Gastrocnemius medialis (tissue), 4 donors: Measurements from ENCODE around the gene CORT. TPM values are rescaled to one million over a fixed set of nuclear protein-coding genes. Genes with fewer than 3 reads are reported as not detected.
A peak's percentile ranks its signal among the peaks of the same experiment; 100 is the strongest.

Experiments used
- ATAC-seq, 2 donors: fragments of 150-250 bp; one replicate each; pipeline ENCODE4 v1.9.1; 2016
- DNase-seq, 2 donors: peaks; one replicate each; pipeline ENCODE4 v3.0.0-alpha.2; 2019
- H3K27ac ChIP-seq, 4 donors: fragments of 200-600 bp; sonication (generic); 1 replicate in 1 of 4; 2 replicates in 3 of 4; pipeline ENCODE4 v1.5.1; 2016 to 2018; ENCODE audit warnings: mild to moderate bottlenecking in 2 of 4, moderate library complexity in 1 of 4
- H3K27me3 ChIP-seq, 3 donors: fragments of 200-600 bp; sonication (generic) in 2 of 3; 1 replicate in 1 of 3; 2 replicates in 2 of 3; pipeline versions ENCODE4 v1.5.1 to v1.6.0; 2016 to 2019; ENCODE audit warnings: mild to moderate bottlenecking in 1 of 3, moderate library complexity in 1 of 3
- H3K36me3 ChIP-seq, 2 donors: fragments of 200-600 bp; sonication (generic) in 1 of 2; one replicate each; pipeline ENCODE4 v1.5.1; 2017 to 2018
- H3K4me1 ChIP-seq, 2 donors: fragments of 200-600 bp; sonication (generic) in 1 of 2; one replicate each; pipeline ENCODE4 v1.5.1; 2016 to 2017; ENCODE audit warnings: mild to moderate bottlenecking in 2 of 2
- H3K4me3 ChIP-seq, 4 donors: fragments of 200-600 bp; sonication (generic) in 3 of 4; 1 replicate in 1 of 4; 2 replicates in 3 of 4; pipeline ENCODE4 v1.5.1; 2016 to 2019; ENCODE audit warnings: mild to moderate bottlenecking in 2 of 4
- H3K9me3 ChIP-seq, 3 donors: fragments of 200-600 bp; sonication (generic) in 2 of 3; 1 replicate in 1 of 3; 2 replicates in 2 of 3; pipeline ENCODE4 v1.5.1; 2016 to 2019
- POLR2A ChIP-seq, 2 donors: fragments of 450-650 bp; IDR thresholded peaks; one replicate each; pipeline ENCODE4 v1.6.1; 2017; ENCODE audit warnings: antibody characterized with exemption in 2 of 2, mild to moderate bottlenecking in 2 of 2, moderate library complexity in 2 of 2
- in situ Hi-C, 4 donors: fragments of 200-750 bp; cut with MboI; loops; one replicate each; pipeline versions ENCODE4 v1.15.0 to v1.8.0; 2017; ENCODE audit warnings: low sequenced_read_pairs in 4 of 4
- intact Hi-C: fragments of 100-400 bp; cut with DNase I; formaldehyde crosslinking; loops from one replicate; pipeline ENCODE4 v1.15.1; 2023; ENCODE audit warnings: low total_unique reads
- total RNA-seq, 4 donors: library from RNA; depleted of rRNA; stranded (reverse); fragments of >200 nt; gene quantifications; one replicate each; pipeline versions ENCODE4 v1.1.0 to v1.2.3, GENCODE V29; 2016
- TF ChIP-seq, protein P1 (sequence below), 5 experiments: fragments of 450-650 bp in 3 of 5; fragments of 200-600 bp in 2 of 5; sonication (generic) in 2 of 5; IDR thresholded peaks in 4 of 5; conservative IDR thresholded peaks in 1 of 5; 1 replicate in 4 of 5; 2 replicates in 1 of 5; pipeline ENCODE4 v1.5.1; 2016 to 2019; ENCODE audit warnings: antibody characterized with exemption in 5 of 5, mild to moderate bottlenecking in 3 of 5, moderate library complexity in 3 of 5

Gene CORT
- total RNA-seq, 4 donors from 2014 or later = 0.46 TPM; not detected in 3

DNA sequence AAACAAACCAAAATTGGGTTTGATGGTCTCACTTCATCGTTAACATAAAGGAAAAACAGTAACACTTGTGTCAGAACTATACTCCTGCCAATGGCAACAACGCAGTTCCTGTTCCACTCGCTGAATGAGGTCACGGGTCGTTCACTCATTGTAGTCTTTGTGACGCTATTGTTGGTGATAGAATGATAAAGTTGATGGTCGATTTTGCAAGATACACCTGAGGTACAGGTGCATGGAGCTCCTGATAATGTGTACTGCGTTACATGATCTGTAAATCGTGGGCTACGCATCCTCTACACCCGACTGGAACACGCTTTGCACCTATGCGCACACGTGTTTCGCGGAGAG is 20.0 kb upstream of the CORT start:
- Histone ChIP-seq H3K27me3 (no peaks in the 10 kb centered on the region), H3K36me3 (no peaks in the 10 kb centered on the region), H3K4me1 (peaks cover 8 to 14% of the 10 kb centered on the region in 2 donors), H3K9me3 (no peaks in the 10 kb centered on the region), H3K4me3 (peak overlapping the region; percentile 69 to 90 (median 85)), H3K27ac (peak overlapping the region in 3 of 4 donors; percentile 25 to 77 (median 64))
- intact Hi-C loops (loop anchor here (2.0 kb wide), 4 partner anchors 31 to 219 kb away; partner anchors contain the start of genes DFFA, KIF1B and PGD), in situ Hi-C loops (loop anchor here in 3 of 4 donors (5.0 to 25.0 kb wide), 3 partner anchors 55 to 793 kb away; no protein-coding TSS in a partner anchor)
- TF ChIP-seq POLR2A (IDR thresholded peaks at IDR 0.05) = no peak
- TF ChIP-seq, protein P1, sequence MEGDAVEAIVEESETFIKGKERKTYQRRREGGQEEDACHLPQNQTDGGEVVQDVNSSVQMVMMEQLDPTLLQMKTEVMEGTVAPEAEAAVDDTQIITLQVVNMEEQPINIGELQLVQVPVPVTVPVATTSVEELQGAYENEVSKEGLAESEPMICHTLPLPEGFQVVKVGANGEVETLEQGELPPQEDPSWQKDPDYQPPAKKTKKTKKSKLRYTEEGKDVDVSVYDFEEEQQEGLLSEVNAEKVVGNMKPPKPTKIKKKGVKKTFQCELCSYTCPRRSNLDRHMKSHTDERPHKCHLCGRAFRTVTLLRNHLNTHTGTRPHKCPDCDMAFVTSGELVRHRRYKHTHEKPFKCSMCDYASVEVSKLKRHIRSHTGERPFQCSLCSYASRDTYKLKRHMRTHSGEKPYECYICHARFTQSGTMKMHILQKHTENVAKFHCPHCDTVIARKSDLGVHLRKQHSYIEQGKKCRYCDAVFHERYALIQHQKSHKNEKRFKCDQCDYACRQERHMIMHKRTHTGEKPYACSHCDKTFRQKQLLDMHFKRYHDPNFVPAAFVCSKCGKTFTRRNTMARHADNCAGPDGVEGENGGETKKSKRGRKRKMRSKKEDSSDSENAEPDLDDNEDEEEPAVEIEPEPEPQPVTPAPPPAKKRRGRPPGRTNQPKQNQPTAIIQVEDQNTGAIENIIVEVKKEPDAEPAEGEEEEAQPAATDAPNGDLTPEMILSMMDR (IDR thresholded peaks at IDR 0.05 in 4 of 5, conservative IDR thresholded peaks at IDR 0.05 in 1 of 5) = no peak
- ATAC-seq (peak in 1 of 2 donors; percentile 2), DNase-seq (no peak)

DNA sequence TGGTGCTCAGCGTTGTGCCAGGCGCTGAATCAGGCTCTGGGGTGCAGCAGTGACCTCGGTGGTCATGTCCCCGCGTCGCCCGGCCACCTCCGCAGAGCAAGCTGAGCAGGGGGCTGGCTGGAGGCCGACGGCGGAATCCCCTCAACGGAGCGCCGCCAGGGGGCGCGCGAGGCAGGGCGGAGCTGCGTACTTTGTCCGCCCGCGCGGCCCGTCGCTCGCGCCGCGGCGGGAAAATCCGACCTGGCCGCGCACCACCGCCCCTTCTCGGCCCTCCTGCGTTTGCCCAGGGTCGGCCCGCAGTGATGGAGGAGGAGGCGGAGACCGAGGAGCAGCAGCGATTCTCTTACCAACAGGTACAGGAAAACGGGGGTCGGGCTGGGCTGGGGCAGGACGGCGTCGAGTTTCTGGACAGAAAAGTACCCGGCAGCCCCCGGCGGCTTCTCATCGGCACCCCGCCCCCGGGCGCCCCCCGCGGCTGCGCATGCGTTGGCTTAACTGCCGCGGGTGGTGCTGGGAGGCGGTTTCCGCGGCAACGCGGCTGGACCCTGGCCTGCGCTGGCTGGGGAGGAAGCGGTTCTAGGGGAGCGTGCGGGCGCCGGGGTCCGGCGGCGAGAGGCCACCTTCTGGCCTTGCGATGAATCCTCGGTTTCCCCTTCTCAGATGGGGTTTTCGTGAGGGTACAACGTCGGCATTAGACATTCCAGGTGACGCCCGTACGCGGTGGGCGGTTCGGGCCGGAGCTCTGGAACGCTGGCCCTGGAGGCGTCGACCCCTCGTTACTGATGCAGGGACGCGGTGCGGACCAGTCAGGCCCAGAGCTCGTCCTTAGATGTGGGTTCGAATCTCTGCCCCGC is 19.4 kb upstream of the CORT start, which contains the start of gene CENPS:
CENPS (plus strand) TSS at position 218 of the 854 bp plus-strand sequence; CDS start at position 303, 85 bp downstream.
- no peaks in the 10 kb centered on the region for H3K9me3 ChIP-seq
- peak within 1 kb of the TSS; percentile 69 to 90 (median 85) for H3K4me3 ChIP-seq
- intact Hi-C loops (loop anchor here (2.0 kb wide), 3 partner anchors 32 to 220 kb away; partner anchors contain the start of genes DFFA, KIF1B and PGD), in situ Hi-C loops (loop anchor here in 1 of 4 donors (25.0 kb wide), 1 partner anchor 793 kb away; no protein-coding TSS in a partner anchor)
- H3K27ac ChIP-seq = peak within 1 kb of the TSS; percentile 25 to 77 (median 68)
- H3K27me3 ChIP-seq = no peaks in the 10 kb centered on the region
- peak; percentile 92 to 93 for ATAC-seq
- peak; percentile 68 to 79 for DNase-seq
- no peaks in the 10 kb centered on the region for H3K36me3 ChIP-seq
- peaks cover 8 to 14% of the 10 kb centered on the region in 2 donors for H3K4me1 ChIP-seq
- TF ChIP-seq POLR2A (IDR thresholded peaks at IDR 0.05) = peak in 1 of 2 donors; percentile 20
- TF ChIP-seq, protein P1 (IDR thresholded peaks at IDR 0.05 in 4 of 5, conservative IDR thresholded peaks at IDR 0.05 in 1 of 5) = peak; percentile 89 to 100 (median 98)

DNA sequence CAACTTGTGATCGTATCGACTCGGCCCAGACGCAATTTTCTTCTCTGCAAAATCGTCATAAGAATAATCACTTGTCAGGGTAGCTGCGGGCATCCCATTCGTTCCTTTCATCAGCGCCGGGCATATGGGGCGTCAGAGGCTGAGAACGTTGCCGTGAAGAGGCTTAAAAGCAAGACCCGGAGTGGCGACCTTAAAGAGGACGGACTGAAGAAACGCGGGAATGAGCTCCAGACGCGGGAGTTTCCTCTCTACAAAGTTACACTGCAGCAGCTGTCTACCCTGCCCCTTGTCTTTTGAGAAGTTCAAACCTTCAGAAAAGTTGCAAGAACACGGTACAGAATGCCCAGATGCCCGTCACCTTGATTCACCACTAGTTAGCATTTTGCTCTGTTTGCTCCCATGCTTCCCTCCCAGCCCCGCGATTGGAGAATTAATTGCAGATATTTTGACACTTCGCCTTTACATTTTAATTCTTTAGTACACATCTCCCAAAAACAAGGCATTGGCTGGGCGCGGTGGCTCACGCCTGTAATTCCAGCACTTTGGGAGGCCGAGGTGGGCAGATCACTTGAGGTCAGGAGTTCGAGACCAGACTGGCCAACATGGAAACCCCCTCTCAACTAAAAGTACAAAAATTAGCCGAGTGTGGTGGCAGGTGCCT is 18.6 kb upstream of the CORT start:
- intact Hi-C loops = loop anchor here (2.0 kb wide), 3 partner anchors 32 to 220 kb away; partner anchors contain the start of genes DFFA, KIF1B and PGD
- no peaks in the 10 kb centered on the region for H3K36me3 ChIP-seq
- TF ChIP-seq, protein P1 (IDR thresholded peaks at IDR 0.05 in 4 of 5, conservative IDR thresholded peaks at IDR 0.05 in 1 of 5) = no peak
- TF ChIP-seq POLR2A (IDR thresholded peaks at IDR 0.05) = no peak
- H3K4me3 ChIP-seq = peak overlapping the region; percentile 69 to 90 (median 85)
- H3K9me3 ChIP-seq = no peaks in the 10 kb centered on the region
- no peaks in the 10 kb centered on the region for H3K27me3 ChIP-seq
- H3K4me1 ChIP-seq = peaks cover 8 to 14% of the 10 kb centered on the region in 2 donors
- H3K27ac ChIP-seq = peak overlapping the region; percentile 25 to 77 (median 68)
- DNase-seq (no peak), ATAC-seq (peak in 1 of 2 donors; percentile 10)
- in situ Hi-C loops = loop anchor here in 1 of 4 donors (25.0 kb wide), 1 partner anchor 794 kb away; no protein-coding TSS in a partner anchor

DNA sequence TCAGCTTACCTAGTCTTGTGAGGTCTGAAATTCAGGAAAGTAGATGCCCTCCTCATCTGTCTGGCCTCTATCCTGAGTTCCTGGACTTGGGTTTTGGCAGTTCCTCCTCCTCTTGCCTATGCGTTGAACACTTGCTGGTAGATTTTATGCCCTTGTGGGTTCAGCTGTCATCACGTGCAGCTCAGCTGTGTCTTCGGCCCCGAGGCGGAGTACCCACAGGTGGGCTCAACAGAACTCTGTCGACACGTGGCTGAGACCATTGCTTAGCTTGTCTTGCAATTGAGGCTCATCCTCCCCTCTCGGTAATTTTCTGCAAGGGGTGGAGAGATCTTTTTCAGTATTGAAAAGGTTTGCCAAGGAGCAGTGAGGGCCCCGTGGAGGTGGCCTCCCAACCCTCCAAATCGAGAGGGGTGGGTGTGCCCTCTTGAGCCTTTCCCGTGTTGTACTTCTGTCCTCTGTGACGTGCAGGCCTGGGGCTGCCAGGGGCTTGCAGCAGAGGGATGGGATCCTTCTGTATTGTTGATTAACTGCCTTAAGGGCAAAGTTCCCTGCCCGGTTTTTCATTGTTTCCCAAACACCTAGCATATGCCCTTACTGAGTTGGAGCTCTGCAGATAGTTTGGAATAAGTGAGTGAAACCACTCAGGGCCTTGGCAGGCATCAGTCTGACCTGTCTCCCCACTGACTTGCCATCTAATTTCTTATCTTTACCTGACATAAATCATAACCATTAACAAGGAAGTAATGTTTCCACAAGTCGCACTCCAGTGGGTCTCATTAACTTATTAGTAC is 16.7 kb upstream of the CORT start:
- no peak for ATAC-seq
- Histone ChIP-seq H3K27me3 (no peaks in the 10 kb centered on the region), H3K36me3 (no peaks in the 10 kb centered on the region), H3K27ac (no peak overlapping the region), H3K4me3 (no peak overlapping the region), H3K4me1 (peaks cover 8 to 14% of the 10 kb centered on the region in 2 donors), H3K9me3 (no peaks in the 10 kb centered on the region)
- DNase-seq = no peak
- TF ChIP-seq POLR2A (IDR thresholded peaks at IDR 0.05) = no peak
- TF ChIP-seq, protein P1 (IDR thresholded peaks at IDR 0.05 in 4 of 5, conservative IDR thresholded peaks at IDR 0.05 in 1 of 5) = no peak
- in situ Hi-C loops (loop anchor here in 1 of 4 donors (25.0 kb wide), 1 partner anchor 796 kb away; no protein-coding TSS in a partner anchor), intact Hi-C loops (no loop called here)
